LHCN-M2 (cell line): ENCODE results near the gene PRKCE. TPM values are rescaled to one million over a fixed set of nuclear protein-coding genes. Genes with fewer than 3 reads are reported as not detected.
"Not testable (repeated sequence)": the region's sequence is repeated elsewhere in the genome, so short reads cannot be mapped to it uniquely, and the experiment has no call there.

ENCODE experiments used
- DNase-seq: peaks from one replicate; pipeline ENCODE4 v3.0.0-alpha.2; 2012; ENCODE audit warnings: low read depth
- total RNA-seq: library from RNA; depleted of rRNA; stranded (reverse); fragments of >200 nt; gene quantifications from 2 replicates; pipeline ENCODE4 v1.2.3, GENCODE V29; 2014

The PRKCE gene
- total RNA-seq, 1 experiment from 2014 or later, result 6.0 TPM

GRCh38 chr2:46210063-46210462 lies 558.6 kb downstream of the PRKCE start:
- no peak for DNase-seq

- no peak for DNase-seq
Observed at GRCh38 chr2:46211461-46211860, 560.0 kb downstream of the PRKCE start.

- no peak for DNase-seq
Observed at GRCh38 chr2:46213906-46214305, 562.4 kb downstream of the PRKCE start.

- peak; percentile 46 for DNase-seq
Observed at GRCh38 chr2:46216213-46216612, 564.7 kb downstream of the PRKCE start.

- not testable (repeated sequence) for DNase-seq
Observed at GRCh38 chr2:46223514-46223913, 572.0 kb downstream of the PRKCE start.

- no peak for DNase-seq
Observed at GRCh38 chr2:46225150-46225625, 573.7 kb downstream of the PRKCE start.

- DNase-seq, result no peak
Observed at GRCh38 chr2:46225730-46226129, 574.3 kb downstream of the PRKCE start.

GRCh38 chr2:46226620-46227019 lies 575.1 kb downstream of the PRKCE start:
- no peak for DNase-seq

GRCh38 chr2:46227022-46227421 lies 575.5 kb downstream of the PRKCE start:
- DNase-seq, result no peak

GRCh38 chr2:46227674-46228289 lies 576.3 kb downstream of the PRKCE start:
- DNase-seq, result no peak

- no peak for DNase-seq
Observed at GRCh38 chr2:46229134-46230063, 577.9 kb downstream of the PRKCE start.

GRCh38 chr2:46230115-46230571 lies 578.7 kb downstream of the PRKCE start:
- no peak for DNase-seq

- DNase-seq, result no peak
Observed at GRCh38 chr2:46230677-46231425, 579.4 kb downstream of the PRKCE start.

GRCh38 chr2:46231721-46232120 lies 580.2 kb downstream of the PRKCE start:
- DNase-seq, result no peak

GRCh38 chr2:46232860-46233259 lies 581.4 kb downstream of the PRKCE start:
- DNase-seq, result no peak

- DNase-seq, result no peak
Observed at GRCh38 chr2:46236006-46236875, 584.8 kb downstream of the PRKCE start.

GRCh38 chr2:46236876-46237859 lies 585.7 kb downstream of the PRKCE start:
- DNase-seq, result no peak
